MM.1S (cell line): ENCODE measurements around the gene KRTAP4-1.

Experiments used
- EZH2 ChIP-seq: fragments of 300-600 bp; sonication (generic); optimal IDR thresholded peaks from 2 replicates; pipeline ENCODE3; 2017; ENCODE audit warnings: low read depth, mild to moderate bottlenecking, antibody characterized with exemption, low read length, mixed read lengths
- EZH2phosphoT487 ChIP-seq: fragments of 300-600 bp; sonication (generic); IDR thresholded peaks from 2 replicates; pipeline ENCODE4 v1.6.1; 2018; ENCODE audit warnings: antibody characterized with exemption, low read length
- TF ChIP-seq, protein P1 (sequence below): fragments of 300-600 bp; sonication (generic); IDR thresholded peaks from 2 replicates; pipeline ENCODE4 v1.5.1; 2016; ENCODE audit warnings: antibody characterized with exemption, low read length, mixed read lengths

DNA sequence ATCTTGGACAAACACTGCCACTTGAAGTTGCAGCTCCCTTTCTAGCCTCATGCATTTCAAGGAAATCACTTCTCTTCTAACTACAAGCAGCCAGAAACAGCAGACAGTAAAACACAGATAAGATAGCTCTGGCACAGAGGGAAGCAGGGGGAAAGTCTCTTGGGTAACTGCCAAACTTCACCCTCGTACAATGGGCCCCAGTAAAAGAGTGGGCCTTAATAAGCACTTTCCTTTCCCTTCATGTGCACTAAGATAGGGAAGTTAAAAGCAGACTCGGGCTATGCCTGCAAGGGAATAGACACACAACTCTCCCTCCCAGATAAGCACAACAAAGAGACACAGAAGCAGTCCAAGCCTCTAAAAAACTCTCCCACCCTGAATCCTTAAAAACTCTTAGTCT lies 30.9 kb downstream of the KRTAP4-1 start:
- TF ChIP-seq, protein P1, sequence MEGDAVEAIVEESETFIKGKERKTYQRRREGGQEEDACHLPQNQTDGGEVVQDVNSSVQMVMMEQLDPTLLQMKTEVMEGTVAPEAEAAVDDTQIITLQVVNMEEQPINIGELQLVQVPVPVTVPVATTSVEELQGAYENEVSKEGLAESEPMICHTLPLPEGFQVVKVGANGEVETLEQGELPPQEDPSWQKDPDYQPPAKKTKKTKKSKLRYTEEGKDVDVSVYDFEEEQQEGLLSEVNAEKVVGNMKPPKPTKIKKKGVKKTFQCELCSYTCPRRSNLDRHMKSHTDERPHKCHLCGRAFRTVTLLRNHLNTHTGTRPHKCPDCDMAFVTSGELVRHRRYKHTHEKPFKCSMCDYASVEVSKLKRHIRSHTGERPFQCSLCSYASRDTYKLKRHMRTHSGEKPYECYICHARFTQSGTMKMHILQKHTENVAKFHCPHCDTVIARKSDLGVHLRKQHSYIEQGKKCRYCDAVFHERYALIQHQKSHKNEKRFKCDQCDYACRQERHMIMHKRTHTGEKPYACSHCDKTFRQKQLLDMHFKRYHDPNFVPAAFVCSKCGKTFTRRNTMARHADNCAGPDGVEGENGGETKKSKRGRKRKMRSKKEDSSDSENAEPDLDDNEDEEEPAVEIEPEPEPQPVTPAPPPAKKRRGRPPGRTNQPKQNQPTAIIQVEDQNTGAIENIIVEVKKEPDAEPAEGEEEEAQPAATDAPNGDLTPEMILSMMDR: no peak
- no peak for TF ChIP-seq EZH2
- no peak for TF ChIP-seq EZH2phosphoT487
